Sigmoid colon (tissue), 4 donors: ENCODE results near the gene PPME1.

Experiments used
- POLR2A ChIP-seq, 2 donors: fragments of 450-650 bp; IDR thresholded peaks; one replicate each; pipeline ENCODE4 v1.6.1; 2016; ENCODE audit warnings: antibody characterized with exemption in 2 of 2, mild to moderate bottlenecking in 2 of 2, moderate library complexity in 2 of 2
- POLR2AphosphoS5 ChIP-seq, 4 donors: sonication (generic); formaldehyde crosslinking; IDR thresholded peaks; one replicate each; pipeline ENCODE4 v1.6.1; 2017; ENCODE audit warnings: antibody characterized with exemption in 4 of 4
- TF ChIP-seq, protein P1 (sequence below), 4 experiments: fragments of 450-650 bp in 3 of 4; fragments of 200-600 bp in 1 of 4; IDR thresholded peaks; one replicate each; pipeline ENCODE4 v1.5.1; 2016 to 2019; ENCODE audit warnings: antibody characterized with exemption in 4 of 4, mild to moderate bottlenecking in 3 of 4, moderate library complexity in 2 of 4

DNA sequence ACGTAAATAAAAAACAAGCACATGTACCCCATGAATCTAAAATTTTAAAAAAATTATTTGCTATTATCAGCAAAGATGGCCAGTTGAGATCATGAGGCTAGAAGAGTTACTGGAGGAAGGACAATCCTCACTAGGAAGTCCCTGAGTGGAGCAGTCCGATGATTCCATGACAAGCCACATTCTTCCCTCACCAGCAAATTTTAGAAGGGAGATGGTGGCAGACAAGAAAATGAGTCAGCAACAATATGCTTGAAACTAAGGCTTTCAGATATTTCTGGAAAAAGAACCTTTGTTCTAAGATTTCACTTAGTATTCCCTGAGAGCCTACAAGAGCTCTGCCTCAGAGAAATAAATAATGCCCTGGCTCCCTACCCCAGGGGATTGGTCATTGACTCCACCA lies 105.5 kb downstream of the PPME1 start:
- TF ChIP-seq, protein P1, sequence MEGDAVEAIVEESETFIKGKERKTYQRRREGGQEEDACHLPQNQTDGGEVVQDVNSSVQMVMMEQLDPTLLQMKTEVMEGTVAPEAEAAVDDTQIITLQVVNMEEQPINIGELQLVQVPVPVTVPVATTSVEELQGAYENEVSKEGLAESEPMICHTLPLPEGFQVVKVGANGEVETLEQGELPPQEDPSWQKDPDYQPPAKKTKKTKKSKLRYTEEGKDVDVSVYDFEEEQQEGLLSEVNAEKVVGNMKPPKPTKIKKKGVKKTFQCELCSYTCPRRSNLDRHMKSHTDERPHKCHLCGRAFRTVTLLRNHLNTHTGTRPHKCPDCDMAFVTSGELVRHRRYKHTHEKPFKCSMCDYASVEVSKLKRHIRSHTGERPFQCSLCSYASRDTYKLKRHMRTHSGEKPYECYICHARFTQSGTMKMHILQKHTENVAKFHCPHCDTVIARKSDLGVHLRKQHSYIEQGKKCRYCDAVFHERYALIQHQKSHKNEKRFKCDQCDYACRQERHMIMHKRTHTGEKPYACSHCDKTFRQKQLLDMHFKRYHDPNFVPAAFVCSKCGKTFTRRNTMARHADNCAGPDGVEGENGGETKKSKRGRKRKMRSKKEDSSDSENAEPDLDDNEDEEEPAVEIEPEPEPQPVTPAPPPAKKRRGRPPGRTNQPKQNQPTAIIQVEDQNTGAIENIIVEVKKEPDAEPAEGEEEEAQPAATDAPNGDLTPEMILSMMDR (IDR thresholded peaks at IDR 0.05), result no peak
- TF ChIP-seq POLR2AphosphoS5 (IDR thresholded peaks at IDR 0.05) (no peak), POLR2A (IDR thresholded peaks at IDR 0.05) (no peak)
